ENCODE data around the gene NTM. TPM values are rescaled to one million over a fixed set of nuclear protein-coding genes. Genes with fewer than 3 reads are reported as not detected.

Gene NTM
- total RNA-seq, 4 donors from 2014 or later, result 0.78 to 1.1 (median 0.88) TPM; not detected in 1

DNA sequence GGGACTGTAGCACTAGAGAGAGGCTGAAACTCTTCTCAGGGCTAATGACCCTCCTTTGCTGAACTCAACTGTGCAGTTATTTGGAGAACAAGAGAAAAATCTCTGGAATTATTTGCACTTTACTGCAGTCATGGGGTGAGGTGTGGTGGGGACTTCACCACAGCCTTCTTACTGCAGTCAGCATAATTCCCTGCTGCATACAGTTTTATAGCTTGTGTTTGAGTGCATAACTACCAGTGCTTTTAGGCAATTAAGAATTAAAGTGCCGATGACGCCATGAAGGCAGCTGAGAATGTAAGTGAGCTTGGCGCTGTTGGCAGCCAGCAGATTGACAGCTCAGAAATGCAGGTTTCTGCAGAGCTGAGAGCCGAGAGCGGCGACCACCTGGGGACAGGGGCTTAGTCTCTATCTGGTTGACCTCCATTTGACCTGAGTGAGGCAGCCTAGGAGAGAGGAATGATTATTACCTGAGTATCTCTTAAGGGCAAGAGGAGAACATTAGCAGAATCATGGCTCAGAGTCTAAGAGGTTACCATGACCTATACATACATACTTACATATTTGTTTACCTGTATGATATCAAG is 830.0 kb downstream of the NTM start:
- H3K4me3 ChIP-seq (replicated peaks in 1 of 3), result no peak overlapping the region
- no peak overlapping the region for H3K27ac ChIP-seq
- 67 to 77% methylated on average over 6 of the region's 6 CpGs for WGBS, 2 donors
- H3K27me3 ChIP-seq, result no peaks in the 10 kb centered on the region
- DNase-seq, result no peak
- H3K9me3 ChIP-seq, result no peaks in the 10 kb centered on the region
- intact Hi-C loops (cut with DNase I), result no loop called here
- H3K4me1 ChIP-seq, result no peaks in the 10 kb centered on the region
- TF ChIP-seq POLR2A (IDR thresholded peaks at IDR 0.05), result no peak
- TF ChIP-seq, protein P1, sequence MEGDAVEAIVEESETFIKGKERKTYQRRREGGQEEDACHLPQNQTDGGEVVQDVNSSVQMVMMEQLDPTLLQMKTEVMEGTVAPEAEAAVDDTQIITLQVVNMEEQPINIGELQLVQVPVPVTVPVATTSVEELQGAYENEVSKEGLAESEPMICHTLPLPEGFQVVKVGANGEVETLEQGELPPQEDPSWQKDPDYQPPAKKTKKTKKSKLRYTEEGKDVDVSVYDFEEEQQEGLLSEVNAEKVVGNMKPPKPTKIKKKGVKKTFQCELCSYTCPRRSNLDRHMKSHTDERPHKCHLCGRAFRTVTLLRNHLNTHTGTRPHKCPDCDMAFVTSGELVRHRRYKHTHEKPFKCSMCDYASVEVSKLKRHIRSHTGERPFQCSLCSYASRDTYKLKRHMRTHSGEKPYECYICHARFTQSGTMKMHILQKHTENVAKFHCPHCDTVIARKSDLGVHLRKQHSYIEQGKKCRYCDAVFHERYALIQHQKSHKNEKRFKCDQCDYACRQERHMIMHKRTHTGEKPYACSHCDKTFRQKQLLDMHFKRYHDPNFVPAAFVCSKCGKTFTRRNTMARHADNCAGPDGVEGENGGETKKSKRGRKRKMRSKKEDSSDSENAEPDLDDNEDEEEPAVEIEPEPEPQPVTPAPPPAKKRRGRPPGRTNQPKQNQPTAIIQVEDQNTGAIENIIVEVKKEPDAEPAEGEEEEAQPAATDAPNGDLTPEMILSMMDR (IDR thresholded peaks at IDR 0.05), result no peak
- H3K36me3 ChIP-seq, result no peaks in the 10 kb centered on the region

DNA sequence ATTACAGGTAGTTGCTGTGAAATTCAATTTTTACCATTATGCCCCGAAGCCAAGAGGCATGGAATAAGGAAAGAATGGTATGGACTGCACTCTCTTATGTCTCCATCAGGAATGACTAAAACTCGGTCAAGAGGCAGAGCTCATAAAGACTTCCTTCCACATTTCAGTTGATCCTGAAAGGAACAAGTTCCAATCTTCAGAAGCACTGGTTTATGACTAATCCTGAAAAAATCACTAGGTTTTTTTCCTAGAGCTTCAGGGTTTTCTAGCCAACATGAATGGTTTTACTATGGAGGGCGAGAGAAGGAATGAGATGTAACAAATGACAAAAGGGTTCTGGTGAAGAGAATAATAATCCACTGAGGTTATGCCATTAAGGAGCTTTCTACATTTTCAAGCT is 832.2 kb downstream of the NTM start:
- Histone ChIP-seq H3K9me3 (no peaks in the 10 kb centered on the region), H3K27me3 (no peaks in the 10 kb centered on the region), H3K27ac (no peak overlapping the region), H3K4me1 (no peaks in the 10 kb centered on the region), H3K36me3 (no peaks in the 10 kb centered on the region), H3K4me3 (replicated peaks in 1 of 3) (no peak overlapping the region)
- no peak for TF ChIP-seq POLR2A (IDR thresholded peaks at IDR 0.05)
- TF ChIP-seq, protein P1 (IDR thresholded peaks at IDR 0.05), result no peak
- no peak for DNase-seq
- intact Hi-C loops (cut with DNase I), result no loop called here
- 79 to 88% methylated on average over 3 of the region's 3 CpGs for WGBS, 2 donors

DNA sequence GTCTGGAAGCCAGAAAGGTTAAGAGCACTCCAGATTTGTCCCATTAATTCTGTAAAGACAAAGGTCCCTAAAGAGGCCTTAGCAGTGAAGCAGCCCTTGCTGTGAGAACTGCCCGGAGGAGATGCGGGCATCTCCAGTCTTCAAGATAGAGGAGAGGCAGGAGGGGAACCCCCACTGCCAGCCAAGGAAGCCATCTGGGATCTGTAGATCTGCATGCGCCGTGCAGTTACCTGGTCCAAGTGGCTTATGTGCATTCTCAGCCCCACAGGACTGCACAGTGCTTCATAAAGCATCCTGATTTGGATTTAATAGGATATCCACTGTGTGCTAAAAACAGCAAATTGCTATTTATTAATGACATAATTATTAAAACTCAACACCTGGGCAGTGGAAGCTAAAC is 834.6 kb downstream of the NTM start:
- Histone ChIP-seq H3K4me3 (replicated peaks in 1 of 3) (no peak overlapping the region), H3K4me1 (no peaks in the 10 kb centered on the region), H3K27ac (no peak overlapping the region), H3K36me3 (no peaks in the 10 kb centered on the region), H3K9me3 (no peaks in the 10 kb centered on the region), H3K27me3 (no peaks in the 10 kb centered on the region)
- intact Hi-C loops (cut with DNase I), result no loop called here
- TF ChIP-seq, protein P1 (IDR thresholded peaks at IDR 0.05), result no peak
- no peak for TF ChIP-seq POLR2A (IDR thresholded peaks at IDR 0.05)
- 89 to 91% methylated on average over 3 to 4 of the region's 4 CpGs for WGBS, 2 donors
- DNase-seq, result no peak

DNA sequence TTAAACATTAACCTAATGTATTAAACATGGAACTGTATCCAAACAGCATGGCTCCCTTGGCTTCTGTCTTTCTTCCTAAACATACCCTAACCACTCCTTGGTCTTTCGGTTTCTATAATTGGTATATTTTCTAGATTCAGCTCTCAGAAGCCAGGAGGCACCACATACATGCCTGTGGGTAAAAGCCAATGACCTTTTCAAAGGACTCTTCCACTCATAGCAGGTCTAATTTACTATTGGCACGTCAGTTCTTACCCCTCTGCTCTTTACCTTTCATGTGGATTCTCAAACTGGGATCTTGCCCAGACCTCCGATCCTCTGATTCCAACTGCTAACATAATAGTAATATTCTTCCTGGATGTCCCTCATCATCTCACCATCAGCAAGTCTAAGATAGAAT is 835.1 kb downstream of the NTM start:
- Histone ChIP-seq H3K9me3 (no peaks in the 10 kb centered on the region), H3K27me3 (no peaks in the 10 kb centered on the region), H3K4me1 (no peaks in the 10 kb centered on the region), H3K4me3 (replicated peaks in 1 of 3) (no peak overlapping the region), H3K27ac (no peak overlapping the region), H3K36me3 (no peaks in the 10 kb centered on the region)
- intact Hi-C loops (cut with DNase I), result no loop called here
- 79 to 91% methylated on average over 3 of the region's 3 CpGs for WGBS, 2 donors
- no peak for TF ChIP-seq POLR2A (IDR thresholded peaks at IDR 0.05)
- TF ChIP-seq, protein P1 (IDR thresholded peaks at IDR 0.05), result no peak
- no peak for DNase-seq

DNA sequence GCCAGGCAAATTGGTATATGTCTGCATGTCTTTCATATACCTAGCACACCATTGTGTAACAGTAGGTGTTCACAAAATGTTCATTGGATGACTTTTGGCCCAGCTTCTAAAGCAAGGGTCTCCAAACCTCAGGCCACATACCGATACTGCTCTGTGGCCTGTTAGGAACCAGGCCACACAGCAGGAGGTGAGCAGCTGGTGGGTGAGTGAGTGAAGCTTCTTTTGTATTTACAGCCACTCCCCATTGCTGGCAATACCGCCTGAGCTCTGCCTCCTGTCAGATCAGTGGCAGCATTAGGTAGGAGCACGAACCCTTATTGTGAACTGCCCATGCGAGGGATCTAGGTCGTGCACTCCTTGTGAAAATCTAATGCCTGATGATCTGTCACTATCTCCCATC is 836.6 kb downstream of the NTM start:
- no peak for DNase-seq
- Histone ChIP-seq H3K27me3 (no peaks in the 10 kb centered on the region), H3K4me1 (no peaks in the 10 kb centered on the region), H3K27ac (no peak overlapping the region), H3K36me3 (no peaks in the 10 kb centered on the region), H3K9me3 (no peaks in the 10 kb centered on the region), H3K4me3 (replicated peaks in 1 of 3) (no peak overlapping the region)
- TF ChIP-seq, protein P1 (IDR thresholded peaks at IDR 0.05), result no peak
- no peak for TF ChIP-seq POLR2A (IDR thresholded peaks at IDR 0.05)
- intact Hi-C loops (cut with DNase I), result no loop called here
- WGBS, 2 donors, result 89 to 95% methylated on average over 5 of the region's 5 CpGs
